NCI-H526 treated with DMSO at 0.1 percent for 48 hours (cell line): ENCODE data around the gene REV3L.

ENCODE experiments used
- DNase-seq: peaks from one replicate; lab custom pipeline; 2025; lab: John Stamatoyannopoulos, UW

The REV3L gene

GRCh38 chr6:111471533-111471932 lies 11.5 kb downstream of the REV3L start:
- no peak for DNase-seq

GRCh38 chr6:111470991-111471390 lies 12.0 kb downstream of the REV3L start:
- no peak for DNase-seq

- no peak for DNase-seq
Measured at GRCh38 chr6:111469543-111469942, 13.5 kb downstream of the REV3L start.

GRCh38 chr6:111468329-111469012 lies 14.5 kb downstream of the REV3L start:
- DNase-seq: no peak

GRCh38 chr6:111464184-111464583 lies 18.8 kb downstream of the REV3L start:
- no peak for DNase-seq

- no peak for DNase-seq
Measured at GRCh38 chr6:111462770-111463391, 20.1 kb downstream of the REV3L start.

GRCh38 chr6:111461860-111462259 lies 21.2 kb downstream of the REV3L start:
- DNase-seq: no peak

GRCh38 chr6:111458670-111459232 lies 24.3 kb downstream of the REV3L start:
- no peak for DNase-seq

- DNase-seq: no peak
Measured at GRCh38 chr6:111456208-111456607, 26.8 kb downstream of the REV3L start.

- no peak for DNase-seq
Measured at GRCh38 chr6:111450636-111451035, 32.4 kb downstream of the REV3L start.

- no peak for DNase-seq
Measured at GRCh38 chr6:111450087-111450486, 32.9 kb downstream of the REV3L start.

GRCh38 chr6:111449129-111449528 lies 33.9 kb downstream of the REV3L start:
- no peak for DNase-seq

GRCh38 chr6:111447051-111447450 lies 36.0 kb downstream of the REV3L start:
- no peak for DNase-seq

- no peak for DNase-seq
Measured at GRCh38 chr6:111445861-111446267, 37.2 kb downstream of the REV3L start.

- no peak for DNase-seq
Measured at GRCh38 chr6:111444794-111445193, 38.2 kb downstream of the REV3L start.

- DNase-seq: no peak
Measured at GRCh38 chr6:111441678-111442243, 41.3 kb downstream of the REV3L start.

GRCh38 chr6:111439171-111439570 lies 43.8 kb downstream of the REV3L start:
- no peak for DNase-seq

GRCh38 chr6:111437573-111437972 lies 45.4 kb downstream of the REV3L start:
- DNase-seq: no peak

GRCh38 chr6:111432511-111432910 lies 50.5 kb downstream of the REV3L start:
- DNase-seq: no peak

- no peak for DNase-seq
Measured at GRCh38 chr6:111430605-111431376, 52.2 kb downstream of the REV3L start.

- no peak for DNase-seq
Measured at GRCh38 chr6:111429571-111429970, 53.4 kb downstream of the REV3L start.

GRCh38 chr6:111428811-111429210 lies 54.2 kb downstream of the REV3L start:
- DNase-seq: no peak
